BLaER1 treated with 17β-estradiol and CSF1 and Interleukin-3, amounts not matched to agents 10 nM and 100 nM (cell line): Measurements from ENCODE around the gene TNRC6C.
A peak's percentile ranks its signal among the peaks of the same experiment; 100 is the strongest.

Experiments
- H3K27ac ChIP-seq, 11 experiments: shearing (Covaris generic); formaldehyde crosslinking; 2 replicates each; pipeline ENCODE4 v1.8.1; 2022
- H3K27me3 ChIP-seq, 11 experiments: shearing (Covaris generic); formaldehyde crosslinking; 2 replicates each; pipeline ENCODE4 v1.8.1; 2022
- H3K36me3 ChIP-seq, 11 experiments: shearing (Covaris generic); formaldehyde crosslinking; 2 replicates each; pipeline ENCODE4 v1.8.1; 2022
- H3K4me1 ChIP-seq, 10 experiments: shearing (Covaris generic); formaldehyde crosslinking; 2 replicates each; pipeline ENCODE4 v1.8.1; 2022
- H3K4me2 ChIP-seq, 11 experiments: shearing (Covaris generic); formaldehyde crosslinking; 2 replicates each; pipeline ENCODE4 v1.8.1; 2022
- H3K4me3 ChIP-seq, 10 experiments: shearing (Covaris generic); formaldehyde crosslinking; 2 replicates each; pipeline ENCODE4 v1.8.1; 2022
- H3K9ac ChIP-seq, 11 experiments: shearing (Covaris generic); formaldehyde crosslinking; 2 replicates each; pipeline ENCODE4 v1.8.1; 2022
- H3K9me3 ChIP-seq, 11 experiments: shearing (Covaris generic); formaldehyde crosslinking; replicated peaks in 1 of 11; 2 replicates each; pipeline ENCODE4 v1.8.1; 2022
- H4K20me1 ChIP-seq, 11 experiments: shearing (Covaris generic); formaldehyde crosslinking; 2 replicates each; pipeline ENCODE4 v1.8.1; 2022
- Cebpa-rat ChIP-seq, 11 experiments: shearing (Covaris generic); IDR thresholded peaks; 2 replicates each; pipeline ENCODE4 v1.8.1; 2022

TNRC6C gene

DNA sequence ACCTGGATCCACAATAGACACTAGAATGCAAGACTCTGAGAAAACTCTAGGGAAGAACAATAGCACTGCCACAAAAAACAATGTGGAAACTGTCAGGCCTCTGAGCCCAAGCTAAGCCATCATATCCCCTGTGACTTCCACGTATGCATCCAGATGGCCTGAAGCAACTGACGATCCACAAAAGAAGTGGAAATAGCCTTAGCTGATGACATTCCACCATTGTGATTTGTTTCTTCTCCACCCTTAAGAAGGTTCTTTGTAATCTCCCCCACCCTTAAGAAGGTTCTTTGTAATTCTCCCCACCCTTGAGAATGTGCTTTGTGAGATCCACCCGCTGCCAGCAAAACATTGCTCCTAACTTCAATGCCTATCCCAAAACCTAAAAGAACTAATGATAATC is 39.2 kb upstream of the TNRC6C start:
- Histone ChIP-seq H3K4me2 (no peak overlapping the region), H3K9ac (no peak overlapping the region), H3K27ac (no peak overlapping the region), H4K20me1 (peaks cover 0 to 27% (median 0%) of the 10 kb centered on the region in 11 experiments; a peak in 5 of 22 replicates), H3K9me3 (peaks cover 0 to 10% (median 0%) of the 10 kb centered on the region in 11 experiments; a peak in 3 of 22 replicates), H3K4me1 (peaks cover 4 to 21% (median 14%) of the 10 kb centered on the region in 10 experiments; a peak in 19 of 20 replicates), H3K27me3 (peaks cover 39 to 78% (median 49%) of the 10 kb centered on the region in 11 experiments), H3K36me3 (no peaks in the 10 kb centered on the region), H3K4me3 (no peak overlapping the region)
- TF ChIP-seq Cebpa-rat (IDR thresholded peaks at IDR 0.05), result no peak

DNA sequence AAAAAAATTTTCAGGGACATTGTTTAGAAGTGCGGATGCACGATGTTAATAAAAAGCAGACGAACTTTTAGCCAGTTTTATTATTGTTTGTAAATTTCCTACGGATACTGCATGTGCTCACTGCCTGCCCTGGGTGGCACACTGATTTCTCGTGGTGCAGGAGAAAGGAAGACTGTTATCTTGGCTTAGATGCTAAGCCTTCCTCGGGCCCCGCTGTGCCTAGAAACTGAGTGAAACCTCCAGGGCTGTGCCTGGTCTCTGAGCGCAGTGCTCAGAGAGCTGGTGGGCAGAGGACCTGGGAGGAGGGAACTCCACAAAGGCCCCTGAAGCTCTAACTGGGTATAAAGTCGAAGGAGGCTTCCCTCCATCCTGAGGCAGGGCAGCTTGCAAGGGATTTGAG is 35.4 kb upstream of the TNRC6C start:
- Histone ChIP-seq H3K27me3 (peaks cover 4 to 66% (median 11%) of the 10 kb centered on the region in 11 experiments), H3K27ac (no peak overlapping the region), H3K4me1 (peaks cover 6 to 12% (median 9%) of the 10 kb centered on the region in 10 experiments), H3K9me3 (peaks cover 0 to 6% (median 0%) of the 10 kb centered on the region in 11 experiments; a peak in 3 of 22 replicates), H4K20me1 (peaks cover 0 to 16% (median 0%) of the 10 kb centered on the region in 11 experiments; a peak in 1 of 22 replicates), H3K4me2 (no peak overlapping the region), H3K36me3 (no peaks in the 10 kb centered on the region), H3K9ac (no peak overlapping the region), H3K4me3 (no peak overlapping the region)
- no peak for TF ChIP-seq Cebpa-rat (IDR thresholded peaks at IDR 0.05)

DNA sequence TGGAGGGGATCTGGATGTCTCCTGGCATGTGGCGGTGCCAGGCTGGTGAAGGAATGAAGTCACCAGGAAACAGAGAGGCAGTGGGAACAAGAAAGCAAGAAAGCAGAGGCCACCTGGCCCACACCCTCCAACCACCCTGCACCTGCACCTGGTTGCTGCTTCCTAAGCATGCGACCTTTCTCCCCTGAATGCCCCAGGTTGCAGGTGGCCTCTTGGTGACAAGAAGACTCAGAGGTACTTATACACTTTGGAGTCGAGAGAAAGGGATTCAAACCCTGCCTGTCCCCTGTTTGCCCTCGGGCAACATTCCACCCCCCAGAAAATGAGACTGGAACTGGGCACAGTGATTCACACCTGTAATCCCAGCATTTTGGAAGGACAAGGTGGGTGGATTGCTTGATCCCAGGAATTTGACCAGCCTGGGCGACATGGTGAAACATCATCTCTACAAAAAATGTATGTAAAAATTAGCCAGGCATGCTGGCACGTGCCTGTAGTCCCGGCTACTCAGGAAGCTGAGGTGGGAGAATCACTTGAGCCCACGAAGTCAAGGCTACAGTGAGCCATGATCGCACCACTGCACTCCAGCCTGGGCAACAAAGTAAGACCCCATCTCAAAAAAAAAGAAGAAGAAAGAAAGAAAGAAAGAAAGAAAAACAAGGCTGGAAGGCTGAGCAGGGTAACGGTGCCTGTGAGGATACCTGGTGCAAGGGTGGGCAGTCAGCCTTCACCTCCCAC is 34.6 kb upstream of the TNRC6C start:
- Histone ChIP-seq H3K36me3 (no peaks in the 10 kb centered on the region), H3K9me3 (0 out of 22 replicates have a peak, but pooled peaks cover 0 to 6% (median 0%) of the 10 kb centered on the region in 11 experiments), H4K20me1 (peaks cover 0 to 24% (median 0%) of the 10 kb centered on the region in 11 experiments; a peak in 1 of 22 replicates), H3K9ac (no peak overlapping the region), H3K4me3 (no peak overlapping the region), H3K4me2 (no peak overlapping the region), H3K4me1 (peaks cover 12 to 19% (median 17%) of the 10 kb centered on the region in 10 experiments), H3K27me3 (peaks cover 0 to 68% (median 5%) of the 10 kb centered on the region in 11 experiments; a peak in 11 of 22 replicates), H3K27ac (no peak overlapping the region)
- no peak for TF ChIP-seq Cebpa-rat (IDR thresholded peaks at IDR 0.05)

DNA sequence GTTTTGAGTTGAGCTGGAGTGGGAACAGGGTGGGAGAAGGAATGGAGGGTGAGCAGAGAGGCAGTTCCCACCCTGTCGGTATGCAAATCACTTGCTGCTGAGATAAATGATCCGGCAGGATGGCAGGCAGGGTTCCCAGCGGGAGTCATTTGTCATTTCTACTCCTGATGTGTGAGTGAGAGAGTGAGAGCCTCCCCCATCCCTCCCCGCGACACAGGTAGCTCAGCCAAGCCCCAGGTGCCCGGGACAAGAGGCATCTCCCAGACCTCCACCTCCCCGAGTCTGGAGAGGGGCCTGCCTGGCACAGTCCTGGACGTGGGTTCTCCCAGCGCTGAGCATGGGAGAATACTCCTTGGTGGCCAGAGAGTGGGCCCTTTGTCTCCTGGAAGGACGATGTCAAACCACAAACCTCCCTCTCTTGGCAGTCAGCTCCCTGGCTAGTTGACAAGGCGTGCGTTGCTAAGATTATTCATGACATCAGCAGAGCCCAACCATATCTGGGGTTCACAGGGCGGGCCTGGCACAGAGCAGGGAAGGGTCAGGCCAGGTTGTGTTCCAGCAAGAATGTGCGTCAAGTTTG is 33.7 kb upstream of the TNRC6C start:
- H3K4me2 ChIP-seq, result no peak overlapping the region

DNA sequence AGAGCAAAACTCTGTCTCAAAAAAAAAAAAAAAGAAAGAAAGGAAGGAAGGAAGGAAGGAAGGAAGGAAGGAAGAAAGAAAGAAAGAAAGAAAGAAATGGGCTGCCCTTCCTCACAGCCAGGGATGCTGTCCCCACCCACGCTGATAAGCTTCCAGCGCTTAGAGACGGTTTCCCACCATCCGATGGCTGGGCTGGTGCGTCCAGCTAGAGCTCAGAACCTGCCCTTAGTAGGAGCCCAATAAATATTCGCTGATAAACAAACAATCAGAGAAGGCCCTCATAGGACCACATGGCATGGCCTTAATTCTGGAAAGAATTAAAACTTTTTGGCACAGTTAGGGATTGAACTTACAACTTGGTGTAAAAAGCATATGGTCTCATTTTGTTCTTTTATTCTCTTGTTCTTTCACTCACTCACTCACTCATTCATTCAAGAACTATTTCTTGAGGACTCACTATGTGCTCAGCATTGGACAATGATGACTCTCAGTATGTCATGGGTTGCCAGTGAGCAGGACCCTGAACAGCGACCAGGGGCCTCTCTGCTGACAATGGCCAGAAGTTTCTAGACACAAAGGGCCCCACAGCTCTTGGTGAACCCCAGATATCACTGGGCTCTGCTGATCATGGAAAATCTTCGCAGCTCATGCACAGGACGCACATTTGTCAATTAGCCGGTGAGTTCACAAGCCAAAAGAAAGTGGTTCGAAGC is 32.5 kb upstream of the TNRC6C start:
- Histone ChIP-seq H3K27ac (no peak overlapping the region), H4K20me1 (peaks cover 0 to 34% (median 0%) of the 10 kb centered on the region in 11 experiments; a peak in 4 of 22 replicates), H3K9ac (no peak overlapping the region), H3K9me3 (0 out of 22 replicates have a peak, but pooled peaks cover 0 to 6% (median 0%) of the 10 kb centered on the region in 11 experiments), H3K36me3 (no peaks in the 10 kb centered on the region), H3K4me1 (peaks cover 12 to 30% (median 27%) of the 10 kb centered on the region in 10 experiments), H3K4me2 (no peak overlapping the region), H3K4me3 (no peak overlapping the region), H3K27me3 (peaks cover 0 to 71% (median 0%) of the 10 kb centered on the region in 11 experiments; a peak in 8 of 22 replicates)
- no peak for TF ChIP-seq Cebpa-rat (IDR thresholded peaks at IDR 0.05)

More for the DNA sequence above, 33.7 kb upstream of the TNRC6C start:
- no peaks in the 10 kb centered on the region for H3K36me3 ChIP-seq
- no peak for TF ChIP-seq Cebpa-rat (IDR thresholded peaks at IDR 0.05)
- no peak overlapping the region for H3K4me3 ChIP-seq
- H3K27me3 ChIP-seq, result peaks cover 0 to 67% (median 0%) of the 10 kb centered on the region in 11 experiments; a peak in 8 of 22 replicates
- peaks cover 0 to 29% (median 0%) of the 10 kb centered on the region in 11 experiments; a peak in 4 of 22 replicates for H4K20me1 ChIP-seq
- H3K27ac ChIP-seq, result no peak overlapping the region
- 0 out of 22 replicates have a peak, but pooled peaks cover 0 to 6% (median 0%) of the 10 kb centered on the region in 11 experiments for H3K9me3 ChIP-seq
- peaks cover 12 to 28% (median 26%) of the 10 kb centered on the region in 10 experiments for H3K4me1 ChIP-seq
- H3K9ac ChIP-seq, result no peak overlapping the region

DNA sequence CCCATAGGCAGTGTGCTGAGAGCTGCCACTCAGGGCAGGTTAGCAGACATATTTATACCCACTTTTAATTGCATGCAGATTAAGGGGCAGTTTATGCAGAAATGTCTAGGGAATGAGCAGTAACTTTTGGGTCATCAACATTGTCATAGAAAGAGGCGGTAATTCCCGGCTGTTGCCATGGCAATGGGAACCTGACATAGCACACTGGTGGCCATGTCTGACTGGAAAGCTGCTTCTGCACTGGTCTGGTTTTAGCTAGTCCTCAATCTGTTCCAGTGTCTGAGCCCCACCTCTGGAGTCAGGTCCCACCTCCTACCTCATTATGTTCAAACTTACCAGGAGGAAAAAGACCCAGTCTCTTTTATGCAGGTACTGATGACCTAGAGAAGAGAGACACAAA is 31.5 kb upstream of the TNRC6C start:
- H3K36me3 ChIP-seq, result no peaks in the 10 kb centered on the region
- no peak overlapping the region for H3K27ac ChIP-seq
- peaks cover 12 to 36% (median 27%) of the 10 kb centered on the region in 10 experiments for H3K4me1 ChIP-seq
- H3K4me3 ChIP-seq, result no peak overlapping the region
- H3K27me3 ChIP-seq, result peaks cover 0 to 66% (median 0%) of the 10 kb centered on the region in 11 experiments; a peak in 8 of 22 replicates
- no peak overlapping the region for H3K9ac ChIP-seq
- H4K20me1 ChIP-seq, result peaks cover 0 to 34% (median 0%) of the 10 kb centered on the region in 11 experiments; a peak in 4 of 22 replicates
- 0 out of 22 replicates have a peak, but pooled peaks cover 0 to under 1% (median 0%) of the 10 kb centered on the region in 11 experiments for H3K9me3 ChIP-seq
- H3K4me2 ChIP-seq, result peak overlapping the region in 4 of 11 experiments; percentile 52 to 93 (median 82); a peak in 4 of 22 replicates
- no peak for TF ChIP-seq Cebpa-rat (IDR thresholded peaks at IDR 0.05)

DNA sequence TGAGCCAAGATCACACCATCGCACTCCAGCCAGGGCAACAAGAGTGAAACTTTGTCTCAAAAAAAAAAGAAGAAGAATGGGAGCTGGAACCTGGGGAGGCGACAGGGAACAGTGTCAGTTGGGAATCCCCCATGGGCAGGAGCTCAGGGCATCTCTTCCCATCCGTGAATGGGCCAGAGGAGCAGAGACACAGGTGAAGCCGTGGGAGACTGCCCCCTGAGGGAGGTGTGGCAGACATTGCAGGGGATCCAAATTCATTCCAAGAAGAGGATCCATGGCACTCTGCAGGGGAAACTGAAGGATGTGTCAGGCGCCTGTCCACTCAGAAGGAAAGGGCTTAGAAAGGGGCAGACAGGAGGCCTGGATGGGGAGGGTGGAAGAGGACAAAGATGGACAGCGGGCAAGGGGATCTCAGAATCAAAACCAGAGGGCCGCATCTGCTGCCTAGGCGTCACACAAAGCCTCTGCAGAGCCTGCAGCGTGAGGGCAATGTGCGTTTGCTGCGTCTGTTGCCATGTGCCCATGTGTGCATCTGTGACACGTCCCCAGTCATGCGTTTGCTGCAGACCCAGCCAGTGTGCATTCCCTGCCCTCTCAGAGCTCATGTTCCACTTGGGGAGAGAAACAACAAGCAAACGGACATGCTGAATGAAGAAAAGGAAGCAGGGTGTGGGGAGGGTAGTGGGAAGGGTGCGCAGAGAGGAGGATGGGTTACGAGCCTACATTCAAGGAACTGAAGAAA is 30.6 kb upstream of the TNRC6C start:
- H3K4me3 ChIP-seq, result no peak overlapping the region
- H3K4me1 ChIP-seq, result peaks cover 12 to 36% (median 27%) of the 10 kb centered on the region in 10 experiments
- H3K4me2 ChIP-seq, result peak overlapping the region; percentile 32 to 93 (median 66)
- no peaks in the 10 kb centered on the region for H3K36me3 ChIP-seq
- no peak for TF ChIP-seq Cebpa-rat (IDR thresholded peaks at IDR 0.05)
- no peak overlapping the region for H3K9ac ChIP-seq
- H4K20me1 ChIP-seq, result peaks cover 0 to 34% (median 0%) of the 10 kb centered on the region in 11 experiments; a peak in 4 of 22 replicates
- no peak overlapping the region for H3K27ac ChIP-seq
- peaks cover 0 to 58% (median 0%) of the 10 kb centered on the region in 11 experiments; a peak in 8 of 22 replicates for H3K27me3 ChIP-seq
- no peaks in the 10 kb centered on the region for H3K9me3 ChIP-seq
